GM21423 (cell line): Measurements from ENCODE around the gene GALNT12.
A peak's percentile ranks its signal among the peaks of the same experiment; 100 is the strongest.

Source experiments
- ATAC-seq: cut with Tn5 transposase; IDR thresholded peaks from one replicate; pipeline ENCODE4 v1.9.1; 2021; ENCODE audit warnings: mild to moderate bottlenecking, moderate library complexity; ENCODE audit not compliant: unreplicated experiment

The GALNT12 gene

DNA sequence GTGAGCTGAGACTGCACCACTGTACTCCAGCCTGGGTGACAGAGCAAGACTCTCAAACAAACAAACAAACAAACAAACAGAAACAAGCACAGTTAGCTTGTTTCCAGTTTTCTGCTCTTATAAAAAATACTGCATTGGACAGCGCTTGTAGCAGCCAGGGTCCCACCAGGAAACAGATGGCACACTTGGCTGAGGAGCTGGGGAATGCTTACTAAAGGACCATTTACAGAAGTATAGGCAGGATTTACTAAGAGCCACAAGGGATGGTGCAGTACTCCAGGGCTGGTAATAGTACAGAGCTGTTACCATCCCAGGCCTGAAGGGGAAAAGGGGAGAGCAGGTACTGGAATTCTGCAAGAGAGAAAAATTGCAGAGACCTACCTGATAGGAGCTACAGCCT, 5.9 kb upstream of the GALNT12 start:
- ATAC-seq, result no peak

DNA sequence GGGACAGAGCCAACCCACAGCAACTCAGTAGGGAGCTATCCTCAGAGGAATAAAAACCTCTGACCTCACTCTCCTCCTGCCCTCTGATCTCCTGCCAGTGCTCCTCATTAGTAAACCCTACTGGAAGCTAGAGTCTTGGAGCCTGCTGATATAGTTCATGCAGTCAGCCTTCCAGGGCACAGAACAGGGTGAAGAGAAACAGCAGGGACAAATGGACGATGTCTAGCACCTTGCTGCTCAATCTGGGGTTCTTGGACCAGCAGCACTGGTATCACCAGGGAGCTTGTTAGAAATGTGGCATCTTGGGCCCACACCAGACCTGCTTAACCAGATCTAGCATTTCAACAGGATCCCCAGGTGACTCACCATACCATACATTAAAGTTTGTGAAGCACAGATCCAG, 5.5 kb upstream of the GALNT12 start:
- ATAC-seq, result no peak

DNA sequence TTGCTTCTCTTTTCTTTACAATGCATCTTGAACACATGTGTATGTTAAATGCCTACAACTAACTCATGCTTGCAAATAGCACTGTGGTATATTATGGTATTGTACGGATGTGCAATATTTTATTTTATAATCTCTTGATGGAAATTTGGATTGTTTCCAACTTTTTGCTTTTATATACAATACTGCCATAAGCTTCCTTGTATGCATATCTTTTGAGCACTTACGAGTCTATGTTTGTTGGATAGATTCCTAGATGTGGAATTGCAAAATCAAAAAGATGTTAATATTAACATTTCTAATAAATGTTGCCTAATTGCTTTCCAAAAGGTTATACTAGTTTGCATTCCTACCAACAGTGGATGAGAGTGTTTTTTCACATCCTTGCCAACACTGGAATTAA, 3.4 kb upstream of the GALNT12 start:
- no peak for ATAC-seq

DNA sequence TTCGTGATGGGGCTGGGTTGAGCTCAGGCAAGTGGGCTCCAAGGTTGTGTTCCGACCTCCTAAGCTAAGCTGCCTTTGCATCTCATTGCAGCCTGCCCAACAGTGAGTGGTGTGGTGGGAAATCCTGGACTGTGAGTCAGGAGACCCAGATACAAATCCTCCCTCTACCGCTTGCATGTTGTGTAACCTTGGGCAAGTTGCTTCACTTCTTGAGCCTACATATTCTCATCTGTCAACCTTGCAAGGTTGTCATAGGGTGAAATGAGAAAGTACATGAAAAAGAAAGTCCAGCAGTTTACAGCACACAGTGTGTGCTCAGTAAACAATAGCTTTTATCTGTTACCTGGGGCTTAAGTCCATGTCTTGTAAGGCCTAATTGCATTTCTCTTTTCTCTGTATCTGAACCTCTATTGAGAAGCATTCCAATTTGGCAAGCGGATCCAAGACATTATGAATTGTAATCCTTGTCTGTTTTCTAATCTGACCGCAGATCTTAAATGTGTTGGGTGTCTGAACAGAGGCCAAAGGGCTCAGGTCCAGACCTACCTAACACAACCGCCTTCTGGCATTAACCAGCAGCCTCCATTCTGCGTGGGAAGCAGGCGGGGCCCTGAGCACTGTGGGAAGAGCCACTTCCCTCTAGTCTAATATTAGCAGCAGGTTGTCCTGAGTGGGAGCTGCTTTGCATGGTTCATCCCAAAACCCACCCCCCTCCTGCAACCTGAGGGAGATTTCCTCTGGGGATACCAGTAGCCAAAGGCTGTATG, 1.8 kb upstream of the GALNT12 start:
- no peak for ATAC-seq

DNA sequence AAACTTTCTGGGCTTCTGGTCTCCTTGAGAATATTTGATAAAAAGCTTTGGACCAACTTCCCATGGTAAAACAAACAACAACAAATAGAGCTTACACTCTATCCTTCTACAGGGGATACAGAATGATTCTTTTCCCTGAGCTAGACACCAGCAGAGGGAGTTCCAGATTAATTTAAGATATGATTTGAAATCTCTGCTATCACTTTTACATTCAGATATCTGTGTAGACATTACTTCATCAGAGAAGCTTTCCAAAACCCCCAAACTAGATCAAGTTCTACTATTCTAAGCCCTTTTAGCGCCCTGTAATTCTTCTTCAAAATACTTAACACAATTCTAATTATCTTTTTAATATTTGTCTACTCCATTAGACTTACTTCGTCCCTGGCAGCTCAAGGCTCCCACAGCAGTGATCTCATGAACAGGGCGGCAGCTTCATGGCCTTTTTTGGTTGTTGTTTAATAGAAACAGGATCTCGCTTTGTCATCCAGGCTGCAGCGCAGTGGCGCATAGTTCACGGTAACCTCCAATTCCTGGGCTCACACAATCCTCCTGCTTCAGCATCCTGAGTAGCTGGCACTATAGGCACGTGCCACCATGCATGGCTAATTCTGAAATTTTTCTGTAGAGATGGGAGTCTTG, 955 bp upstream of the GALNT12 start:
- ATAC-seq, result no peak

DNA sequence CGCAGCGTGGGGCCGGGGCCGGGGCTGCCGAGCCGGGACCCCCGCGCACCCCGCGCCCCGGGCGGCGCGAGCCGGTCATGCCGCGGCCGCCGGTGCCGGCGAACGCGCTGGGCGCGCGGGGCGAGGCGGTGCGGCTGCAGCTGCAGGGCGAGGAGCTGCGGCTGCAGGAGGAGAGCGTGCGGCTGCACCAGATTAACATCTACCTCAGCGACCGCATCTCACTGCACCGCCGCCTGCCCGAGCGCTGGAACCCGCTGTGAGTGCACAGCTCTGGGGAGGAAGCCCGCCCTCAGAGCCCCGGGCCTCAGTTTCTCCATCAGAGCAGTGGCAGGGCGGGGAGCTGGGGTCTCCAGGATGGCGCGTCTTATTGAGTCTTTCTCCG, 335 bp downstream of the GALNT12 start:
- peak; percentile 23 for ATAC-seq

DNA sequence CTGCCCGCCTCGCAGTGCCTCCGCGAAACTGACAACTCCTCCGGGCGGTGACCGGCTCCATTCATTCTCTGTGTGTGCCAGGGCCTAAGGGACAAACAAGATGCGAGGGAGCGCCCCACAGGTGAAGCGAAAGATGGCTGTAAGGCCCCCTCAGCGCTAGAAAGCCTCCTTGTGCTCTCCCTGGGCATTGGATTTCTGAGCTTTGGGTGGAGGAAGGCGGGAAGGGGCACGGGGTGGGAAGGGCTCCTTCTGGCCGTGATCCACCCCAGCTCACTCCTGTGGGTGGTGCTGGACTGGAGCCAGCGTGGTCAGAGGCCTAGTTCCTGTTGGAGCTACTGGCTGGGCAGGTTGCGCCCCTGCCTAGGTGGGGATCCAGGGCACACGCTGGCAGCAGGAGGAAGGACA, 943 bp downstream of the GALNT12 start:
- ATAC-seq, result no peak

DNA sequence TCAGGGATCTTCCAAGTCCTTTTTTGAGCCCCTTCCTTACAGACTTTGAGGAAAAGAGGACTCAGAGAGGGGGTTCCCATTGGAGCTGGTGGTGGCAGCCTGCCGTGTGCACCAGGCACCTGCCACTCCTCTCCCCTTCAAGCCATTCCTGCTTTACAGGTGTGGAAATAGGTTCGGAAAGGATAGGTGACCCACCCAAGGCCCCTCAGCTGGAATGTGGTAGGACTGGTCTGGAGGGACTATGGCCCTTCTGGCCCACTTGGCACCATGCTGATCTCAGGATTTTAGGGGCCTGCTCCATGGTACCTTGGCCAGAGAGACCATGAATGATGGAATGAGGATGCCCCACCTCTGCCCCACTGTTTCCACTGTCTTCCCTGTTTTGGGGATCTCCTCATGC, 1.4 kb downstream of the GALNT12 start:
- ATAC-seq, result no peak

DNA sequence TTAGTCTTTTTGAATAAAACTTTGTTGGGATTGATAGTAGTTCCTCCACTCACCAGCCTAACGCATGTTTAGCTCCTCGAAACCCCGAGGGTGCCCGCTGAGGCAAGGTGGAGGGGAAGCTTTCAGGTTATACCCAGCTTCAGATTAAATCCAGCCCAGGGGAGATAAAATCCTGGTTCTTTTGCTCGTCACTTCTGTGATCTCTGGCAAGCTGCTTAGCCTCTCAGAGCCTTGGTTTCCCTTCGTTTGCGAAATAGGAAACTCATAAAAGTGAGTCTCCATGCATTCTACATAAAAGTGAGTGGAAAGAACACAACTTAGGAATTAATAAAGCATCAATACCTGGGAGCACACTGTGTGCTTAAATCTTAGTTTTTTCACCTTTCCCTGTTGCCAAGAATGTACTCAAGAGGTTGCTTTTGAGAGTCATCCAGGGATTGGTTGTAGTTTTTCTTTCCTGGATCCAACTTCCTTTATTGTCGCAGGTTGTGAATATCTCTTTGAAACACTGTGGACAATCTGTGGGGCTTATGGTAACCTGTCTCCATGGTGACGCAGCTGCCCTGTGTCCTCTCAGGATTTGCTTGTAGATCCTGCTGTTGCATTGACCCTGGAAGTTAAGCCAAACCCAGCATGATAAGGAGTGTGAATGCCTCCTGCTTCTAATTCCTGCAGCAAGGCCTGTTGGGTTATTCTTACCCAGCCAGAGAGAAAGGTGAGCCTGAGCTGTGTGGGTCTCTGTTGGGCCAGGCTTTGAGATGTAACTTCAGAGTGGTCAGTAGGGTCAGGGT, 2.0 kb downstream of the GALNT12 start:
- ATAC-seq, result no peak

DNA sequence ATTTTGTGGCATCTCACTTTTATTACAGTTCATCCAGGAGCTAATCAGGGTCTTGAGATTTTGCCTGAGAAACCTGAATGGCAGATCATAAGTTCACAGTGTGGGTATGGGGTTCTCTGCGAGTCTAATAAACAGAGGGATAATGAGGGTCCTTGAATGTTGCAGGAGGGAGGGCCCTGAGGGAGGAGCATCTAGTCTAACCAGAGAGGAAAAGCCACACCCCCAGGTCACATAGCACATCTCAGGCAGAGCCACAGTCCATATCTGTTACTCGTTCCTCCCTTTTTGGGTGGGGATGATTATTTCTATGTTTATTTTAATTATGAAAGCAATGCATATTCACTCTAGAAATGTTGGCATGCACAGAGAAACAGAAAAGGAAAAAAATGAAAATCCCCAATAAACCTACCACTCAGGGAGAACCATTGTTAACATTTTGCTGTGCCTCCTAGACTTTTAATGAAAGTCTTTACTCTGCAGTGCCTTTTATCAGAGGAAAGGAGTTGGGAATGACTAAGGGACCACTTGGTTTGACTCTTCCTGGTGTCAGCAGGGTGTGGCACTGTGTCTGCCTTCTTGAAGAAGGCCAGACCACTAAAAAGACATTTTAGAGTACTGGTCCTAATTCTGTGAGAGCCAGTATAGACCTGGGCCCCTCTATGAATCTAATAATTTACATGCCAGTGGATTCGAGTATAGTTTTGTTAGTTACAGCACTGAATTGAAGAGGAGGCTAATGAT, 2.8 kb downstream of the GALNT12 start:
- no peak for ATAC-seq

DNA sequence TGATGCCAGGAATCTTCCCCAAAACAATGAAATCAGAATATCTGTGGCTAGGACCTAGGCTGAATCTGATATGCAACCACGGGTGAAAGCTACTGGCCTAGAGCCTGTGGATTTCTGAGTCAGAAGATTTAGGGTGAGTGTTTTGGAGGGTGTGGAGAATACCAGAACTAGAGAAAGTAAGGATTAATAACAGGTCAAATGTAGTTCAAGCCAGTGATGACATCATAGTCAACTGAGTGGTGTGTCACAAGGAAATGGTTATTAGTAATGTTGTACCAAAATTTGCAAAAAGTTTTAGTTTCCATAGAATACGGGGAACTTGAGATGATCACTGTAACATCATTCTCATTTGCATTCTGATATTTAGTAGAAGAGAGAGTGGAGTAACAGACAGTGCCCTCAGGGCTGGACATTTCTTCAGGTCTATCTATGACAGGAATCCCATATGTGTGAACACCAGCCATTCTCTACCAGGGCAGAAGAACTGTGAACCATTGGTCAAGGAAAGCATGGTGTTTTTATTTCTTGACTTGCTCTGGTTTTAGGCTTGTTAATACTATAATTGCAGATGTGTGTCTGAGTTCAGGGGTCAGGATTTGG, 3.7 kb downstream of the GALNT12 start:
- no peak for ATAC-seq

DNA sequence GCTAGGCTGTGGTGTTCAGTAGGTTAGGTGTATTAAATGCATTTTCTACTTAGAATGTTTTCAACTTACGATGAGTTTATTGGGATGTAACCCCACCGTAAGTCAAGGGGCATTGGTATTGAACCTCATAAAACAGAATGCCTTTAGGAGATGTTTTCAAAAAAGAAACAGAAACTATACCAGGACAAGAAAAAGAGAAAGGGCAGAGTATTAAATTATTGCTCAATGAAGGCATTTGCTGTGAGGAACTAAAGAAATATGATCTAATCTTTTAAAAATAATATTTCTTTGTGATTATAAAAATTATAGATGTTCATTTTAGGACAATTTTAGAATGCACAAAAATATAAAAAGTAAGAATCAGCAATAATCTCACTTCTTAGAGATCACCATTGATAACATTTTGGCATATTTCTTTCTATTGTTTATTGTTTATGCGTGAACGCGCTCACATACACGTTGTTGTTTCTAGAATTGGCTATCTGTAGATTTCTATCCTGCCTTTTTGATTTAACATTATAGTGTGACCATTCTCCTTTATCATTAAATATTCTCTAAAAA, 8.0 kb downstream of the GALNT12 start:
- no peak for ATAC-seq

DNA sequence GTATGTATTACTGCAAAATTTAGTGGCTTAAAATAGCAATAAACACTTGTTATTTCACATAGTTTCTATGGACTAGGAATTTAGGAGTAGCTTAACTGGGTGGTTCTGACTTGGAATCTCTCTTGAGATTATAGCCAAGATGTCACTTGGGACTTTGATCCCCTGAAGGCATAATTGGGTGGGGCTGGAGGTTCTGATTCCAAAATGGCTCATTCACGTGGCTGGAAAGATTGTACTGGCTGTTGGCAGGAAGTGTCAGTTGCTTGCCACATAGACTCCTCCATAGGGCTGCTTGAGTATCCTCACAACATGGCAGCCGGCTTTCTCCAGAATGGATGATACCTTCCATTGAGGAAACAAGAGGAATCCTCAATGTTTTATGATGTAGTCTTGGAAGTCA, 11.3 kb downstream of the GALNT12 start:
- no peak for ATAC-seq

DNA sequence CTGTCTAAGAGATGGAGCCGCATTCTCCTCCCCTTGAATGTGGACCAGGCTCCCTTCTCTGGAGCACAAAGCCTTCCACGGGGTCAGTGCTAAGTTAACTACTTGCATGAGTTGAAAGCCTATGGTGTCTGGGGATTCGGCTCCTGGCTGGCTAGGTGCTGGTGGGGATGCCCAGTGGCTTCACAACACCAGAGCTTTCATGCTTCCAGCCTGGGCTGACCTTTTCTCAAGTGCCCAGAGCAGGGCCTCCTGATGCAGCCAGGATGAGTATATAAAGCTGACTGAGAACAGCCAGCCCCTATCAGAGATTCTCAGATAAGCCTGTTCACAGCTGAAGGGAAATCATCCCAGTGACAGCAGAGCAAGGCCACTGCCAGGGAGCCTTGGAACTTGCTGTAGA, 11.8 kb downstream of the GALNT12 start:
- ATAC-seq, result no peak

DNA sequence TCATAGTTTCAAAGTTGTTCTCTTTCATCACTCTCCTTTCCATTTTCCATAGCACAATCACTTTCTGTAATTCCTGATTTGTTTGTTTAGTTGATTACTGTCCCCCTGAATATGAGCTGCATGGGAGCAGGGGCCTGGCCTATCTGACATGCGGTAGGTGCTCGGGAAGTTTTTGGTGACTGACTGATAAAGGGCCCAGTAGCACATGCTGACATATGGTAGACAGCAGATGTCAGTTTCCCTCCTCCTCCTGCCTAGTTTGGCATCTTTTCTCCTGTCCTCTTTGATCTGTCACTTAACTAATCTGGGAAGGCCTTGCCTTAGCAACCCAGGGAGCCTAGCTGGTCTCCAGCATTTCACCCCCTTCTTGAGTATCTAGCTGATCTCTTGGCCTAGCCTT, 14.4 kb downstream of the GALNT12 start:
- no peak for ATAC-seq

DNA sequence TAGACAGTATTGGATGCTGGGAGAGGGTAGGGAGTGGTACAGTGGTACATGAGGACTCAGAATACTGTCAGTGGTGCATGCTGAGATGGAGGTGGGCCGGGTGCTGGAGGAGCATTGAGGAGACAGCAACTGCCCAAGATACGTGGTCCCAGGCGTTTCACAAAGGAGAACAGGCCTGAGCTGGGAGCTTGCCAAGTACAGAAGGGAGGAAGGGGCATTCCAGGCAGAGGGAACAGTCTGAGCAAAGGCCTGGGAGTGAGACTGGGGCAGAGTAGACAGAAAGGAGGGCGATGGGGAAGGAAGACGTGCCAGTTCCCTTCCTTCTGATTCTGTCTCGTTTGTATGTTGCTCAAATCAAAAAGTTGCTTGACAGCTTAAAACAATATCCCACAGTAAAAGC, 15.2 kb downstream of the GALNT12 start:
- ATAC-seq, result no peak

DNA sequence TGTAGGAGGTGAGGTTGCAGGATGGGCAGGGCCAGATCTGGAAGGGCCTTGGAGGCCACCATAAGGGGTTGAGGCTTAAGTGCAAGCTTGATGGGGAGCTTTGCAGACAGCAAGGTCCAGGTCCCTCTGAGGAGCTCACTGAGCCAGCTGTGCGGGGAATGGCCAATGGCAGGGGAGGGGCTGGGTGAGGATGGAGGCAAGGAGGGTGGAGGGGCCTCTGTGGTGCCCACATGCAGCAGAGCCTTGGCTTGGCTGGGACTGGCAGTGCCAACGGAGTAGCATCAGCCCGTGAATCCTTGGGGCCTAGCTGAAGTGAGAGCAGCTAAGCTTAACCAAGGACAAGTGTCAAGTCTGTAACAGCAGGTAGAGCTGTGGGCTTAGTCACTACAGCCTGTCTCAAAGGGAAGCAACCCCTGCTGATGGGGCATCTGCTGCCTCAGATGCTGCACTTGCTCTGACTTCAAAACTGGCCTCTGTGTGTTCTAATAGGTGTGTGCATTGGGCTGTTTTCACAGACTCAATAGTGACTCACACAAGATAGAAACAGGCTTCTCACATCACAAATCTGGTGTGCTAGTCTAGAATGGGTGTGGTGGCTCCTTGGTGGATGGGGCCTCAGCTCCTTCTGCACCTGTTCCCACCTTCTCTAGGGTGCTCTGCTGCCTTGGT, 16.3 kb downstream of the GALNT12 start:
- ATAC-seq, result no peak

DNA sequence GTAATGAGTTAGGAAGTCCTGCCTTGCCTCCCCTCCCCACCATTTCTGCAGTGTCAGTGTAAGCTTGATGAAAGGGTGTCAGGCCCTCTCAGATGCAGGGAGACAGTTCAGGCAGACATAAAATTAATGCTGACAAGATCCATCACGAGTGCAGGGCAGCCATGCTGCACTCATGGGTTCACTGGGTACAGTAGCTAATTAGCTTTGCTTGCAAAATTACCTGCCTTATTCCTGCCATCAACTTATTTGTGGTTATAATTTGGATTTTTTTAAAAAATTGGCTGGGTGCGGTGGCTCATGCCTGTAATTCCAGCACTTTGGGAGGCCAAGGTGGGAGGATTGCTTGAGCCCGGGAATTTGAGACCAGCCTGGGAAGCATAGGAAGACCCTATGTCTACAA, 17.9 kb downstream of the GALNT12 start:
- ATAC-seq, result no peak

DNA sequence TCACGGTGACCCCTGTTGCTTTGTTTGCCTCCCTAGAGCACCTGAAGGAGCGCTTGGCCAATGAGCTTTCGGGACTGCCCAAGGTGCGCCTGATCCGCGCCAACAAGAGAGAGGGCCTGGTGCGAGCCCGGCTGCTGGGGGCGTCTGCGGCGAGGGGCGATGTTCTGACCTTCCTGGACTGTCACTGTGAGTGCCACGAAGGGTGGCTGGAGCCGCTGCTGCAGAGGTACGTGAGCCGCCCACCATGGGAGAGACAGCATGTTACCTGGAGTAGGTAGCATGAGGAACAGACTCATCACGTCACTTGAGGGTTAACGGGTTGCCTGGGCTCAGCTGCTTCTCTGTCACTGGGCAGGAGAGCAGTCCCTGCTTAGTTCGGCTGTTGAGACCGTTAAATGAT, 19.2 kb downstream of the GALNT12 start:
- no peak for ATAC-seq

DNA sequence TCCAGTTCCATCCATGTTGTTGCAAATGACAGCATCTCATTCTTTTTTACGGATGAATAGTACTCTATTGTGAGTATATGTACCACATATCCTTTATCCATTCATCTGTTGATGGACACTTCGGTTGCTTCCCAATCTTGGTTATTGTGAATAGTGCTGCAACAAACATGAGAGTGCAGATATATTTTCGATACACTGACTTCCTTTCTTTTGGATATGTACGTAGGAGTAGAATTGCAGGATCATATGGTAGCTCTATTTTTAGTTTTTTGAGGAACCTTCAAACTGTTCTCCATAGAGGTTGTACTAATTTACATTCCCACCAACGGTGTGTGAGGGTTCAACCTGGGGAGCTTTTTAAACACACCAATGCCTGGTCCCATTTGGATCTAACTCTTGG, 22.3 kb downstream of the GALNT12 start:
- no peak for ATAC-seq
